NT2/D1 (cell line): ENCODE results near the gene NCAPD3.

Source experiments
- SUZ12 ChIP-seq: IDR thresholded peaks from 2 replicates; pipeline ENCODE4 v1.6.1; 2011; ENCODE audit not compliant: insufficient read length, insufficient read depth; ENCODE audit errors: extremely low read depth
- YY1 ChIP-seq: IDR thresholded peaks from 2 replicates; pipeline ENCODE4 v1.6.1; 2011; ENCODE audit not compliant: insufficient read length, insufficient read depth
- ZNF274 ChIP-seq: IDR thresholded peaks from 2 replicates; pipeline ENCODE4 v1.6.1; 2011; ENCODE audit warnings: mild to moderate bottlenecking, low read depth, low read length

- TF ChIP-seq ZNF274 (no peak), YY1 (no peak), SUZ12 (no peak)
Measured at GRCh38 chr11:134226806-134227325, 3.1 kb upstream of the NCAPD3 start.
